ENCODE measurements around the gene SORCS2.

Gene SORCS2

GRCh38 chr4:7354927-7355326 lies 162.6 kb downstream of the SORCS2 start:
- no peaks in the 10 kb centered on the region for H3K36me3 ChIP-seq (ENCODE audit: control insufficient read depth in 2 of 2, insufficient read depth in 1 of 2, low read length in 2 of 2)
- no peak overlapping the region for H3K4me3 ChIP-seq (ENCODE audit: low read depth, low read length)
- ChIA-PET CTCF (no interaction called here), POLR2A (no interaction called here)
- TF ChIP-seq, protein P1, sequence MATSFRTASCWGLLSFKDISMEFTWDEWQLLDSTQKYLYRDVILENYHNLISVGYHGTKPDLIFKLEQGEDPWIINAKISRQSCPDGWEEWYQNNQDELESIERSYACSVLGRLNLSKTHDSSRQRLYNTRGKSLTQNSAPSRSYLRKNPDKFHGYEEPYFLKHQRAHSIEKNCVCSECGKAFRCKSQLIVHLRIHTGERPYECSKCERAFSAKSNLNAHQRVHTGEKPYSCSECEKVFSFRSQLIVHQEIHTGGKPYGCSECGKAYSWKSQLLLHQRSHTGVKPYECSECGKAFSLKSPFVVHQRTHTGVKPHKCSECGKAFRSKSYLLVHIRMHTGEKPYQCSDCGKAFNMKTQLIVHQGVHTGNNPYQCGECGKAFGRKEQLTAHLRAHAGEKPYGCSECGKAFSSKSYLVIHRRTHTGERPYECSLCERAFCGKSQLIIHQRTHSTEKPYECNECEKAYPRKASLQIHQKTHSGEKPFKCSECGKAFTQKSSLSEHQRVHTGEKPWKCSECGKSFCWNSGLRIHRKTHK (tag by site-specific recombination; IDR thresholded peaks at IDR 0.05), result no peak
- no peak for TF ChIP-seq ZNF670 (tag by site-specific recombination; IDR thresholded peaks at IDR 0.05; ENCODE audit: low read depth)
- no peak for TF ChIP-seq RBAK (tag by site-specific recombination; IDR thresholded peaks at IDR 0.05)
- TF ChIP-seq HOXC10 (CRISPR knock-in tag; IDR thresholded peaks at IDR 0.05), result no peak
- TF ChIP-seq KLF16 (tag by site-specific recombination; IDR thresholded peaks at IDR 0.05), result no peak
- TF ChIP-seq ZNF2 (tag by site-specific recombination; IDR thresholded peaks at IDR 0.05), result no peak
- no peak for TF ChIP-seq OSR2 (tag by site-specific recombination; IDR thresholded peaks at IDR 0.05)
- TF ChIP-seq, protein P2, sequence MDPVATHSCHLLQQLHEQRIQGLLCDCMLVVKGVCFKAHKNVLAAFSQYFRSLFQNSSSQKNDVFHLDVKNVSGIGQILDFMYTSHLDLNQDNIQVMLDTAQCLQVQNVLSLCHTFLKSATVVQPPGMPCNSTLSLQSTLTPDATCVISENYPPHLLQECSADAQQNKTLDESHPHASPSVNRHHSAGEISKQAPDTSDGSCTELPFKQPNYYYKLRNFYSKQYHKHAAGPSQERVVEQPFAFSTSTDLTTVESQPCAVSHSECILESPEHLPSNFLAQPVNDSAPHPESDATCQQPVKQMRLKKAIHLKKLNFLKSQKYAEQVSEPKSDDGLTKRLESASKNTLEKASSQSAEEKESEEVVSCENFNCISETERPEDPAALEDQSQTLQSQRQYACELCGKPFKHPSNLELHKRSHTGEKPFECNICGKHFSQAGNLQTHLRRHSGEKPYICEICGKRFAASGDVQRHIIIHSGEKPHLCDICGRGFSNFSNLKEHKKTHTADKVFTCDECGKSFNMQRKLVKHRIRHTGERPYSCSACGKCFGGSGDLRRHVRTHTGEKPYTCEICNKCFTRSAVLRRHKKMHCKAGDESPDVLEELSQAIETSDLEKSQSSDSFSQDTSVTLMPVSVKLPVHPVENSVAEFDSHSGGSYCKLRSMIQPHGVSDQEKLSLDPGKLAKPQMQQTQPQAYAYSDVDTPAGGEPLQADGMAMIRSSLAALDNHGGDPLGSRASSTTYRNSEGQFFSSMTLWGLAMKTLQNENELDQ (tag by site-specific recombination; IDR thresholded peaks at IDR 0.05; ENCODE audit: low read depth), result no peak
- TF ChIP-seq ZNF394 (tag by site-specific recombination; IDR thresholded peaks at IDR 0.05; ENCODE audit: borderline replicate concordance), result no peak
- no peak for TF ChIP-seq ZBTB17 (tag by site-specific recombination; IDR thresholded peaks at IDR 0.05)
- TF ChIP-seq ZNF600 (tag by site-specific recombination; IDR thresholded peaks at IDR 0.05), result no peak
- TF ChIP-seq, protein P3, sequence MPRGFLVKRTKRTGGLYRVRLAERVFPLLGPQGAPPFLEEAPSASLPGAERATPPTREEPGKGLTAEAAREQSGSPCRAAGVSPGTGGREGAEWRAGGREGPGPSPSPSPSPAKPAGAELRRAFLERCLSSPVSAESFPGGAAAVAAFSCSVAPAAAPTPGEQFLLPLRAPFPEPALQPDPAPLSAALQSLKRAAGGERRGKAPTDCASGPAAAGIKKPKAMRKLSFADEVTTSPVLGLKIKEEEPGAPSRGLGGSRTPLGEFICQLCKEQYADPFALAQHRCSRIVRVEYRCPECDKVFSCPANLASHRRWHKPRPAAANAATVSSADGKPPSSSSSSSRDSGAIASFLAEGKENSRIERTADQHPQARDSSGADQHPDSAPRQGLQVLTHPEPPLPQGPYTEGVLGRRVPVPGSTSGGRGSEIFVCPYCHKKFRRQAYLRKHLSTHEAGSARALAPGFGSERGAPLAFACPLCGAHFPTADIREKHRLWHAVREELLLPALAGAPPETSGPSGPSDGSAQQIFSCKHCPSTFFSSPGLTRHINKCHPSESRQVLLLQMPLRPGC (tag by site-specific recombination; IDR thresholded peaks at IDR 0.05), result no peak
- TF ChIP-seq, protein P4, sequence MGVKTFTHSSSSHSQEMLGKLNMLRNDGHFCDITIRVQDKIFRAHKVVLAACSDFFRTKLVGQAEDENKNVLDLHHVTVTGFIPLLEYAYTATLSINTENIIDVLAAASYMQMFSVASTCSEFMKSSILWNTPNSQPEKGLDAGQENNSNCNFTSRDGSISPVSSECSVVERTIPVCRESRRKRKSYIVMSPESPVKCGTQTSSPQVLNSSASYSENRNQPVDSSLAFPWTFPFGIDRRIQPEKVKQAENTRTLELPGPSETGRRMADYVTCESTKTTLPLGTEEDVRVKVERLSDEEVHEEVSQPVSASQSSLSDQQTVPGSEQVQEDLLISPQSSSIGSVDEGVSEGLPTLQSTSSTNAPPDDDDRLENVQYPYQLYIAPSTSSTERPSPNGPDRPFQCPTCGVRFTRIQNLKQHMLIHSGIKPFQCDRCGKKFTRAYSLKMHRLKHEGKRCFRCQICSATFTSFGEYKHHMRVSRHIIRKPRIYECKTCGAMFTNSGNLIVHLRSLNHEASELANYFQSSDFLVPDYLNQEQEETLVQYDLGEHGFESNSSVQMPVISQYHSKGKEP (tag by site-specific recombination; IDR thresholded peaks at IDR 0.05), result no peak
- TF ChIP-seq ZBTB11 (tag by site-specific recombination; conservative IDR thresholded peaks at IDR 0.05; ENCODE audit: low read depth), result no peak
- no peak for TF ChIP-seq ZNF18 (tag by site-specific recombination; IDR thresholded peaks at IDR 0.05)
- TF ChIP-seq, protein P5, sequence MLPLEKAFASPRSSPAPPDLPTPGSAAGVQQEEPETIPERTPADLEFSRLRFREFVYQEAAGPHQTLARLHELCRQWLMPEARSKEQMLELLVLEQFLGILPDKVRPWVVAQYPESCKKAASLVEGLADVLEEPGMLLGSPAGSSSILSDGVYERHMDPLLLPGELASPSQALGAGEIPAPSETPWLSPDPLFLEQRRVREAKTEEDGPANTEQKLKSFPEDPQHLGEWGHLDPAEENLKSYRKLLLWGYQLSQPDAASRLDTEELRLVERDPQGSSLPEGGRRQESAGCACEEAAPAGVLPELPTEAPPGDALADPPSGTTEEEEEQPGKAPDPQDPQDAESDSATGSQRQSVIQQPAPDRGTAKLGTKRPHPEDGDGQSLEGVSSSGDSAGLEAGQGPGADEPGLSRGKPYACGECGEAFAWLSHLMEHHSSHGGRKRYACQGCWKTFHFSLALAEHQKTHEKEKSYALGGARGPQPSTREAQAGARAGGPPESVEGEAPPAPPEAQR (tag by site-specific recombination; IDR thresholded peaks at IDR 0.05), result no peak
- no peak for TF ChIP-seq ZNF596 (tag by site-specific recombination; IDR thresholded peaks at IDR 0.05)
- H3K9me3 ChIP-seq (ENCODE audit: control insufficient read depth, insufficient read depth, low read depth, low read length), result no peaks in the 10 kb centered on the region
- H3K27ac ChIP-seq (ENCODE audit: extremely low read depth, low read depth, low read length), result no peak overlapping the region
- H3K4me1 ChIP-seq (ENCODE audit: control insufficient read depth, insufficient read depth, low read length), result no peaks in the 10 kb centered on the region

All from HEK293 (cell line).